ENCODE measurements around the gene RAB3C. TPM values are rescaled to one million over a fixed set of nuclear protein-coding genes. Genes with fewer than 3 reads are reported as not detected.

RAB3C gene
- total RNA-seq, 4 donors from 2014 or later: under 0.01 to 1.2 (median 0.41) TPM

- Histone ChIP-seq H3K9me3 (no peaks in the 10 kb centered on the region), H3K4me1 (no peaks in the 10 kb centered on the region), H3K4me3 (replicated peaks in 1 of 3) (no peak overlapping the region), H3K36me3 (no peaks in the 10 kb centered on the region), H3K27ac (no peak overlapping the region), H3K27me3 (no peaks in the 10 kb centered on the region)
- no peak for TF ChIP-seq CTCF (IDR thresholded peaks at IDR 0.05)
- TF ChIP-seq POLR2A (IDR thresholded peaks at IDR 0.05): no peak
- intact Hi-C loops (cut with DNase I): no loop called here
- 80 to 84% methylated on average over 8 of the region's 8 CpGs for WGBS, 2 donors
- DNase-seq: no peak
These were observed 273.2 kb downstream of the RAB3C start for GRCh38 chr5:58855851-58856739.

- Histone ChIP-seq H3K9me3 (no peaks in the 10 kb centered on the region), H3K27ac (no peak overlapping the region), H3K27me3 (no peaks in the 10 kb centered on the region), H3K4me3 (replicated peaks in 1 of 3) (no peak overlapping the region), H3K4me1 (no peaks in the 10 kb centered on the region), H3K36me3 (no peaks in the 10 kb centered on the region)
- intact Hi-C loops (cut with DNase I): no loop called here
- TF ChIP-seq CTCF (IDR thresholded peaks at IDR 0.05) (no peak), POLR2A (IDR thresholded peaks at IDR 0.05) (no peak)
- 45 to 47% methylated on average over 2 of the region's 2 CpGs for WGBS, 2 donors
- DNase-seq: no peak
These were observed 274.7 kb downstream of the RAB3C start for GRCh38 chr5:58857609-58858008.

GRCh38 chr5:58860680-58861079 lies 277.8 kb downstream of the RAB3C start:
- H3K4me3 ChIP-seq (replicated peaks in 1 of 3): no peak overlapping the region
- H3K4me1 ChIP-seq: no peaks in the 10 kb centered on the region
- no peak for TF ChIP-seq CTCF (IDR thresholded peaks at IDR 0.05)
- no peak for TF ChIP-seq POLR2A (IDR thresholded peaks at IDR 0.05)
- intact Hi-C loops (cut with DNase I): no loop called here
- no peaks in the 10 kb centered on the region for H3K36me3 ChIP-seq
- H3K9me3 ChIP-seq: no peaks in the 10 kb centered on the region
- H3K27ac ChIP-seq: no peak overlapping the region
- DNase-seq: no peak
- H3K27me3 ChIP-seq: no peaks in the 10 kb centered on the region

GRCh38 chr5:58868931-58869330 lies 286.1 kb downstream of the RAB3C start:
- WGBS, 2 donors: 70 to 76% methylated on average over 8 of the region's 8 CpGs
- Histone ChIP-seq H3K27me3 (no peaks in the 10 kb centered on the region), H3K9me3 (no peaks in the 10 kb centered on the region), H3K27ac (no peak overlapping the region), H3K36me3 (no peaks in the 10 kb centered on the region), H3K4me1 (no peaks in the 10 kb centered on the region), H3K4me3 (replicated peaks in 1 of 3) (no peak overlapping the region)
- TF ChIP-seq POLR2A (IDR thresholded peaks at IDR 0.05) (no peak), CTCF (IDR thresholded peaks at IDR 0.05) (no peak)
- DNase-seq: no peak
- intact Hi-C loops (cut with DNase I): no loop called here

GRCh38 chr5:58871648-58872242 lies 288.9 kb downstream of the RAB3C start:
- peak in 1 of 2 donors; percentile 13 for DNase-seq
- Histone ChIP-seq H3K27me3 (no peaks in the 10 kb centered on the region), H3K4me1 (no peaks in the 10 kb centered on the region), H3K27ac (no peak overlapping the region), H3K36me3 (no peaks in the 10 kb centered on the region), H3K4me3 (replicated peaks in 1 of 3) (no peak overlapping the region), H3K9me3 (no peaks in the 10 kb centered on the region)
- WGBS, 2 donors: 45 to 47% methylated on average over 3 of the region's 3 CpGs
- intact Hi-C loops (cut with DNase I): no loop called here
- TF ChIP-seq CTCF (IDR thresholded peaks at IDR 0.05) (peak in 5 of 6 experiments; percentile 30 to 65 (median 42)), POLR2A (IDR thresholded peaks at IDR 0.05) (no peak)
